WTC11 (cell line): ENCODE results near the gene ANKIB1. TPM values are rescaled to one million over a fixed set of nuclear protein-coding genes. Genes with fewer than 3 reads are reported as not detected.

Experiments
- ATAC-seq: fragments of 200-7000 bp; cut with Tn5 transposase; 2 replicates; pipeline ENCODE4 v1.10.0; 2021; ENCODE audit warnings: mild to moderate bottlenecking, moderate library complexity
- CTCF ChIA-PET: fragments of 300-600 bp; sonication (Branson Sonifier 250); formaldehyde crosslinking; loops from one replicate; lab custom pipeline; 2021; ENCODE audit warnings: antibody characterized with exemption; lab: Charles Lee
- POLR2A ChIA-PET: fragments of 350-600 bp; sonication (Branson Sonifier 250); formaldehyde crosslinking; loops from one replicate; lab custom pipeline; 2021; ENCODE audit warnings: antibody characterized with exemption; lab: Charles Lee
- DNase-seq: peaks from one replicate; pipeline ENCODE4 v3.0.0; 2021; ENCODE audit warnings: low spot score
- H3K27ac Mint-ChIP-seq: 2 replicates; pipeline ENCODE4 v1.8.0; 2021; ENCODE audit warnings: mixed read lengths
- H3K27me3 Mint-ChIP-seq: 2 replicates; pipeline ENCODE4 v1.8.0; 2021; ENCODE audit warnings: low read depth, mild to moderate bottlenecking, moderate library complexity, mixed read lengths
- H3K36me3 Mint-ChIP-seq: 2 replicates; pipeline ENCODE4 v1.8.0; 2021; ENCODE audit warnings: mixed read lengths
- H3K4me1 Mint-ChIP-seq: 2 replicates; pipeline ENCODE4 v1.8.0; 2022; ENCODE audit warnings: mixed read lengths
- H3K4me3 Mint-ChIP-seq: 2 replicates; pipeline ENCODE4 v1.8.0; 2021; ENCODE audit warnings: mild to moderate bottlenecking, moderate library complexity, mixed read lengths
- H3K9me3 Mint-ChIP-seq: 2 replicates; pipeline ENCODE4 v1.8.0; 2021; ENCODE audit warnings: mixed read lengths
- CREB1 ChIP-seq: sonication (generic); formaldehyde crosslinking; IDR thresholded peaks from 2 replicates; pipeline ENCODE4 v1.8.0; 2023; ENCODE audit warnings: mild to moderate bottlenecking, missing genetic modification reagents
- ETV6 ChIP-seq: sonication (generic); formaldehyde crosslinking; IDR thresholded peaks from 2 replicates; pipeline ENCODE4 v1.8.1; 2022; ENCODE audit warnings: mild to moderate bottlenecking, missing genetic modification reagents
- HMGA2 ChIP-seq: fragments of 250-450 bp; sonication (Bioruptor Pico); IDR thresholded peaks from 2 replicates; pipeline ENCODE4 v1.4.0; 2021; ENCODE audit warnings: mild to moderate bottlenecking, moderate library complexity
- JAZF1 ChIP-seq: fragments of 250-450 bp; sonication (Bioruptor Pico); IDR thresholded peaks from 2 replicates; pipeline ENCODE4 v1.9.0; 2021; ENCODE audit warnings: moderate library complexity, mild to moderate bottlenecking, inconsistent platforms
- NFYB ChIP-seq: sonication (generic); formaldehyde crosslinking; conservative IDR thresholded peaks from 2 replicates; pipeline ENCODE4 v1.8.0; 2022; ENCODE audit warnings: low read depth, missing genetic modification reagents
- NR1H2 ChIP-seq: sonication (generic); formaldehyde crosslinking; IDR thresholded peaks from 2 replicates; pipeline ENCODE4 v1.9.0; 2021; ENCODE audit warnings: mild to moderate bottlenecking, moderate library complexity, missing genetic modification reagents
- RELA ChIP-seq: sonication (generic); formaldehyde crosslinking; IDR thresholded peaks from 2 replicates; pipeline ENCODE4 v1.8.1; 2022; ENCODE audit warnings: missing genetic modification reagents, mild to moderate bottlenecking, borderline replicate concordance
- TCF7 ChIP-seq: sonication (generic); formaldehyde crosslinking; IDR thresholded peaks from 2 replicates; pipeline ENCODE4 v1.8.0; 2022; ENCODE audit warnings: mild to moderate bottlenecking, low read depth, missing genetic modification reagents, moderate library complexity
- ZNF138 ChIP-seq: sonication (generic); formaldehyde crosslinking; conservative IDR thresholded peaks from 2 replicates; pipeline ENCODE4 v1.8.1; 2022; ENCODE audit warnings: mild to moderate bottlenecking, moderate library complexity, missing genetic modification reagents
- total RNA-seq: library from RNA; stranded (reverse); gene quantifications from 3 replicates; pipeline ENCODE4 v1.2.3, GENCODE V29; 2021
- TF ChIP-seq, protein P1 (sequence below): fragments of 250-450 bp; sonication (Bioruptor Pico); IDR thresholded peaks from 2 replicates; pipeline ENCODE4 v1.9.0; 2021; ENCODE audit warnings: mild to moderate bottlenecking
- TF ChIP-seq, protein P2 (sequence below): sonication (generic); formaldehyde crosslinking; IDR thresholded peaks from 2 replicates; pipeline ENCODE4 v1.8.1; 2022; ENCODE audit warnings: mild to moderate bottlenecking, moderate library complexity, missing genetic modification reagents
- TF ChIP-seq, protein P3 (sequence below): sonication (generic); formaldehyde crosslinking; IDR thresholded peaks from 2 replicates; pipeline ENCODE4 v1.8.1; 2023; ENCODE audit warnings: mild to moderate bottlenecking, moderate library complexity, missing genetic modification reagents
- TF ChIP-seq, protein P4 (sequence below): sonication (generic); formaldehyde crosslinking; IDR thresholded peaks from 2 replicates; pipeline ENCODE4 v1.8.1; 2022; ENCODE audit warnings: low read depth, missing genetic modification reagents, borderline replicate concordance
- TF ChIP-seq, protein P5 (sequence below): sonication (generic); formaldehyde crosslinking; IDR thresholded peaks from 2 replicates; pipeline ENCODE4 v1.8.1; 2022; ENCODE audit warnings: mild to moderate bottlenecking, missing genetic modification reagents, moderate library complexity, borderline replicate concordance
- TF ChIP-seq, protein P6 (sequence below): fragments of 250-450 bp; sonication (Bioruptor Pico); IDR thresholded peaks from 2 replicates; pipeline ENCODE4 v2.1.2; 2022; ENCODE audit warnings: mild to moderate bottlenecking, moderate library complexity

Gene ANKIB1
- total RNA-seq, 1 experiment from 2014 or later, result 38.5 TPM

DNA sequence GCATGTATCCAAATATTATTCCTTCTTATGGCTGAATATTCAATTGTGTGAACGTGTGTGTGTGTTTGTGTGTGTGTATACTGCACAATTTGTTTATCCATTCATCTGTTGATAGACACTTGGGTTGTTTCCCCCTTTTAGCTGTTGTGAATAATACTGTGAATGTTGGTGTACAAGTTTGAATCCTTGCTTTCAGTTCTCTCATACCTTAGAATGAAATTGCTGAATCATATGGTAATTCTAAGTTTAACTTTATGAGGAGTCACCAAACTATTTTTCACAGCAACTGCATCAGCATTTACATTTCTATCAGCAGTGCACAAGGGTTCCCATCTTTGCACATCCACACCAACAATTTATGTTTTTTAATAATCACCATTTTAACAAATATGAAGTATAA is 114.6 kb downstream of the ANKIB1 start:
- Mint-ChIP-seq H3K9me3 (0 out of 2 replicates have a peak, but pooled peaks cover 4% of the 10 kb centered on the region), H3K36me3 (peaks cover 16% of the 10 kb centered on the region; the same call in 1 of the 2 replicates), H3K4me3 (no peak overlapping the region), H3K27me3 (no peaks in the 10 kb centered on the region), H3K4me1 (peaks cover 2% of the 10 kb centered on the region; the same call in 1 of the 2 replicates), H3K27ac (no peak overlapping the region)
- no peak for DNase-seq
- ATAC-seq, result no peak
- no peak for TF ChIP-seq RELA (CRISPR knock-in tag)
- CTCF ChIA-PET, result no interaction called here
- POLR2A ChIA-PET, result no interaction called here

DNA sequence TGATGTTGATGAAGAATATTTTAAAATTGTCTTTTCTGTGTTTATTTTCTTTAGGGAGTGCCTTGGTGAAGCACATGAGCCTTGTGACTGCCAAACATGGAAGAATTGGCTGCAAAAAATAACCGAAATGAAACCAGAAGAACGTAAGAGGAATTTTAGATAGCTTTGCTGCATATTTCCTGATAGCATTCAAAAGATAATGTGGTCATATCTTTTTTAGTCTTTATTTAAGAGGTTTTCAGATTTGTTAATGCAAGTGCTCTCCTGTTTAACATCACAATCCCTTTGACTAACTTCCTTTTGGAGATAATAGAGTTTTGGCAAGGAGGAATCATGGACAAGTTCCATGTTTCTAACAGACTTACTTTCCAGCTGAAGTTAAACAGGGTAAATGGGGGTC is 116.4 kb downstream of the ANKIB1 start:
- ChIA-PET POLR2A (no interaction called here), CTCF (no interaction called here)
- DNase-seq, result no peak
- Mint-ChIP-seq H3K36me3 (peaks cover 16% of the 10 kb centered on the region; the same call in 1 of the 2 replicates), H3K27me3 (no peaks in the 10 kb centered on the region), H3K4me3 (no peak overlapping the region), H3K27ac (no peak overlapping the region), H3K9me3 (0 out of 2 replicates have a peak, but pooled peaks cover 4% of the 10 kb centered on the region), H3K4me1 (peaks cover 2% of the 10 kb centered on the region; the same call in 1 of the 2 replicates)
- TF ChIP-seq, protein P1, sequence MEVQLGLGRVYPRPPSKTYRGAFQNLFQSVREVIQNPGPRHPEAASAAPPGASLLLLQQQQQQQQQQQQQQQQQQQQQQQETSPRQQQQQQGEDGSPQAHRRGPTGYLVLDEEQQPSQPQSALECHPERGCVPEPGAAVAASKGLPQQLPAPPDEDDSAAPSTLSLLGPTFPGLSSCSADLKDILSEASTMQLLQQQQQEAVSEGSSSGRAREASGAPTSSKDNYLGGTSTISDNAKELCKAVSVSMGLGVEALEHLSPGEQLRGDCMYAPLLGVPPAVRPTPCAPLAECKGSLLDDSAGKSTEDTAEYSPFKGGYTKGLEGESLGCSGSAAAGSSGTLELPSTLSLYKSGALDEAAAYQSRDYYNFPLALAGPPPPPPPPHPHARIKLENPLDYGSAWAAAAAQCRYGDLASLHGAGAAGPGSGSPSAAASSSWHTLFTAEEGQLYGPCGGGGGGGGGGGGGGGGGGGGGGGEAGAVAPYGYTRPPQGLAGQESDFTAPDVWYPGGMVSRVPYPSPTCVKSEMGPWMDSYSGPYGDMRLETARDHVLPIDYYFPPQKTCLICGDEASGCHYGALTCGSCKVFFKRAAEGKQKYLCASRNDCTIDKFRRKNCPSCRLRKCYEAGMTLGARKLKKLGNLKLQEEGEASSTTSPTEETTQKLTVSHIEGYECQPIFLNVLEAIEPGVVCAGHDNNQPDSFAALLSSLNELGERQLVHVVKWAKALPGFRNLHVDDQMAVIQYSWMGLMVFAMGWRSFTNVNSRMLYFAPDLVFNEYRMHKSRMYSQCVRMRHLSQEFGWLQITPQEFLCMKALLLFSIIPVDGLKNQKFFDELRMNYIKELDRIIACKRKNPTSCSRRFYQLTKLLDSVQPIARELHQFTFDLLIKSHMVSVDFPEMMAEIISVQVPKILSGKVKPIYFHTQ (CRISPR knock-in tag), result no peak
- no peak for TF ChIP-seq TCF7 (CRISPR knock-in tag)
- no peak for TF ChIP-seq CREB1 (CRISPR knock-in tag)
- TF ChIP-seq, protein P2, sequence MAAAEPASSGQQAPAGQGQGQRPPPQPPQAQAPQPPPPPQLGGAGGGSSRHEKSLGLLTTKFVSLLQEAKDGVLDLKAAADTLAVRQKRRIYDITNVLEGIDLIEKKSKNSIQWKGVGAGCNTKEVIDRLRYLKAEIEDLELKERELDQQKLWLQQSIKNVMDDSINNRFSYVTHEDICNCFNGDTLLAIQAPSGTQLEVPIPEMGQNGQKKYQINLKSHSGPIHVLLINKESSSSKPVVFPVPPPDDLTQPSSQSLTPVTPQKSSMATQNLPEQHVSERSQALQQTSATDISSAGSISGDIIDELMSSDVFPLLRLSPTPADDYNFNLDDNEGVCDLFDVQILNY (CRISPR knock-in tag), result no peak
- no peak for TF ChIP-seq ETV6
- TF ChIP-seq HMGA2 (CRISPR knock-in tag), result no peak
- no peak for TF ChIP-seq JAZF1 (CRISPR knock-in tag)
- no peak for TF ChIP-seq NR1H2
- no peak for ATAC-seq

DNA sequence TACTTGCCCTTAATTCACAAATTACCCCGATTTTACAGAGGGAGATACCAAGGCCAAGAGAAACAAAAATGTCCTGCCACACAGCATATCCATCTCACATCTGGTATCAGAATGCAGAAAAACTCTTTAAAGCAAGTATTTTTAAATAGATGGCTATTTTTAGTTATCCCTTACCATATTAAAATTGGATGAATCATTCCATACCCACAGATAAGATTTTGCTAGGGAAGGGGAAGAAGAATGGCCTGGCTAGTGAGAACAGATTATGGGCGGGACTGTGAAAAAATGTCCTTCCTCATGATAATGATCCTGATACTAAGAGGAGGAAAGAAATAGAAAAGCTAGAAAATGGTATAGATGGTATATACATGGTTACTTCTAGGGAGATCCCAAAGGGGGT is 121.0 kb downstream of the ANKIB1 start:
- H3K36me3 Mint-ChIP-seq, result 0 out of 2 replicates have a peak, but pooled peaks cover 6% of the 10 kb centered on the region
- no peak for ATAC-seq
- no peak overlapping the region for H3K4me3 Mint-ChIP-seq
- no peak overlapping the region for H3K27ac Mint-ChIP-seq
- CTCF ChIA-PET, result no interaction called here
- H3K4me1 Mint-ChIP-seq, result peaks cover 2% of the 10 kb centered on the region; the same call in 1 of the 2 replicates
- POLR2A ChIA-PET, result no interaction called here
- no peak for DNase-seq
- TF ChIP-seq, protein P3, sequence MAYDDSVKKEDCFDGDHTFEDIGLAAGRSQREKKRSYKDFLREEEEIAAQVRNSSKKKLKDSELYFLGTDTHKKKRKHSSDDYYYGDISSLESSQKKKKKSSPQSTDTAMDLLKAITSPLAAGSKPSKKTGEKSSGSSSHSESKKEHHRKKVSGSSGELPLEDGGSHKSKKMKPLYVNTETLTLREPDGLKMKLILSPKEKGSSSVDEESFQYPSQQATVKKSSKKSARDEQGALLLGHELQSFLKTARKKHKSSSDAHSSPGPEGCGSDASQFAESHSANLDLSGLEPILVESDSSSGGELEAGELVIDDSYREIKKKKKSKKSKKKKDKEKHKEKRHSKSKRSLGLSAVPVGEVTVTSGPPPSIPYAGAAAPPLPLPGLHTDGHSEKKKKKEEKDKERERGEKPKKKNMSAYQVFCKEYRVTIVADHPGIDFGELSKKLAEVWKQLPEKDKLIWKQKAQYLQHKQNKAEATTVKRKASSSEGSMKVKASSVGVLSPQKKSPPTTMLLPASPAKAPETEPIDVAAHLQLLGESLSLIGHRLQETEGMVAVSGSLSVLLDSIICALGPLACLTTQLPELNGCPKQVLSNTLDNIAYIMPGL, result no peak
- TF ChIP-seq, protein P4, sequence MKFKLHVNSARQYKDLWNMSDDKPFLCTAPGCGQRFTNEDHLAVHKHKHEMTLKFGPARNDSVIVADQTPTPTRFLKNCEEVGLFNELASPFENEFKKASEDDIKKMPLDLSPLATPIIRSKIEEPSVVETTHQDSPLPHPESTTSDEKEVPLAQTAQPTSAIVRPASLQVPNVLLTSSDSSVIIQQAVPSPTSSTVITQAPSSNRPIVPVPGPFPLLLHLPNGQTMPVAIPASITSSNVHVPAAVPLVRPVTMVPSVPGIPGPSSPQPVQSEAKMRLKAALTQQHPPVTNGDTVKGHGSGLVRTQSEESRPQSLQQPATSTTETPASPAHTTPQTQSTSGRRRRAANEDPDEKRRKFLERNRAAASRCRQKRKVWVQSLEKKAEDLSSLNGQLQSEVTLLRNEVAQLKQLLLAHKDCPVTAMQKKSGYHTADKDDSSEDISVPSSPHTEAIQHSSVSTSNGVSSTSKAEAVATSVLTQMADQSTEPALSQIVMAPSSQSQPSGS (CRISPR knock-in tag), result no peak
- TF ChIP-seq, protein P5, sequence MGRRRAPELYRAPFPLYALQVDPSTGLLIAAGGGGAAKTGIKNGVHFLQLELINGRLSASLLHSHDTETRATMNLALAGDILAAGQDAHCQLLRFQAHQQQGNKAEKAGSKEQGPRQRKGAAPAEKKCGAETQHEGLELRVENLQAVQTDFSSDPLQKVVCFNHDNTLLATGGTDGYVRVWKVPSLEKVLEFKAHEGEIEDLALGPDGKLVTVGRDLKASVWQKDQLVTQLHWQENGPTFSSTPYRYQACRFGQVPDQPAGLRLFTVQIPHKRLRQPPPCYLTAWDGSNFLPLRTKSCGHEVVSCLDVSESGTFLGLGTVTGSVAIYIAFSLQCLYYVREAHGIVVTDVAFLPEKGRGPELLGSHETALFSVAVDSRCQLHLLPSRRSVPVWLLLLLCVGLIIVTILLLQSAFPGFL (CRISPR knock-in tag), result no peak
- TF ChIP-seq, protein P6, sequence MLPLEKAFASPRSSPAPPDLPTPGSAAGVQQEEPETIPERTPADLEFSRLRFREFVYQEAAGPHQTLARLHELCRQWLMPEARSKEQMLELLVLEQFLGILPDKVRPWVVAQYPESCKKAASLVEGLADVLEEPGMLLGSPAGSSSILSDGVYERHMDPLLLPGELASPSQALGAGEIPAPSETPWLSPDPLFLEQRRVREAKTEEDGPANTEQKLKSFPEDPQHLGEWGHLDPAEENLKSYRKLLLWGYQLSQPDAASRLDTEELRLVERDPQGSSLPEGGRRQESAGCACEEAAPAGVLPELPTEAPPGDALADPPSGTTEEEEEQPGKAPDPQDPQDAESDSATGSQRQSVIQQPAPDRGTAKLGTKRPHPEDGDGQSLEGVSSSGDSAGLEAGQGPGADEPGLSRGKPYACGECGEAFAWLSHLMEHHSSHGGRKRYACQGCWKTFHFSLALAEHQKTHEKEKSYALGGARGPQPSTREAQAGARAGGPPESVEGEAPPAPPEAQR (CRISPR knock-in tag), result no peak
- TF ChIP-seq NFYB (CRISPR knock-in tag) (no peak), ZNF138 (no peak)
- no peaks in the 10 kb centered on the region for H3K27me3 Mint-ChIP-seq
- no peaks in the 10 kb centered on the region for H3K9me3 Mint-ChIP-seq
